HG03442 (cell line): ENCODE data around the gene ARSJ.

Experiments used
- ATAC-seq: cut with Tn5 transposase; IDR thresholded peaks from one replicate; pipeline ENCODE4 v1.9.1; 2021; ENCODE audit warnings: mild to moderate bottlenecking, moderate library complexity; ENCODE audit not compliant: unreplicated experiment

The ARSJ gene

GRCh38 chr4:113990886-113991285, 11.4 kb upstream of the ARSJ start:
- no peak for ATAC-seq

GRCh38 chr4:113987382-113987941, 8.0 kb upstream of the ARSJ start:
- ATAC-seq: no peak

- no peak for ATAC-seq
Measured at GRCh38 chr4:113982181-113982580, 2.7 kb upstream of the ARSJ start.

- ATAC-seq: no peak
Measured at GRCh38 chr4:113981591-113981990, 2.1 kb upstream of the ARSJ start.

- ATAC-seq: no peak
Measured at GRCh38 chr4:113979905-113980615, 613 bp upstream of the ARSJ start.

GRCh38 chr4:113978561-113979147, 793 bp downstream of the ARSJ start:
- no peak for ATAC-seq

GRCh38 chr4:113978105-113978504, 1.3 kb downstream of the ARSJ start:
- no peak for ATAC-seq

GRCh38 chr4:113977526-113977855, 2.0 kb downstream of the ARSJ start:
- no peak for ATAC-seq

- no peak for ATAC-seq
Measured at GRCh38 chr4:113976741-113977525, 2.5 kb downstream of the ARSJ start.

- ATAC-seq: no peak
Measured at GRCh38 chr4:113975578-113975977, 3.9 kb downstream of the ARSJ start.

GRCh38 chr4:113974467-113974866, 5.0 kb downstream of the ARSJ start:
- ATAC-seq: no peak

- ATAC-seq: no peak
Measured at GRCh38 chr4:113973345-113973744, 6.1 kb downstream of the ARSJ start.

- ATAC-seq: no peak
Measured at GRCh38 chr4:113972781-113973180, 6.7 kb downstream of the ARSJ start.

- no peak for ATAC-seq
Measured at GRCh38 chr4:113971706-113972360, 7.6 kb downstream of the ARSJ start.

- no peak for ATAC-seq
Measured at GRCh38 chr4:113969709-113970334, 9.6 kb downstream of the ARSJ start.

- no peak for ATAC-seq
Measured at GRCh38 chr4:113968473-113968872, 11.0 kb downstream of the ARSJ start.

- no peak for ATAC-seq
Measured at GRCh38 chr4:113967687-113968086, 11.8 kb downstream of the ARSJ start.

GRCh38 chr4:113962719-113963265, 16.7 kb downstream of the ARSJ start:
- ATAC-seq: no peak

- ATAC-seq: no peak
Measured at GRCh38 chr4:113962016-113962347, 17.5 kb downstream of the ARSJ start.

GRCh38 chr4:113960684-113961321, 18.6 kb downstream of the ARSJ start:
- ATAC-seq: no peak
